IPS-18c (cell line): Measurements from ENCODE around the gene BUD13.

Experiments
- H3K4me3 ChIP-seq: 2 replicates; pipeline ENCODE4 v1.7.0; 2013; ENCODE audit warnings: low read depth, mild to moderate bottlenecking, low read length, moderate library complexity; ENCODE audit not compliant: insufficient read depth
- H3K9me3 ChIP-seq: one replicate; pipeline ENCODE4 v1.6.1; 2013; ENCODE audit warnings: mild to moderate bottlenecking, low read length, moderate library complexity; ENCODE audit not compliant: control insufficient read depth, insufficient read depth

BUD13 gene

GRCh38 chr11:116731821-116732220 lies 41.0 kb downstream of the BUD13 start:
- no peak overlapping the region for H3K4me3 ChIP-seq

GRCh38 chr11:116731097-116731761 lies 41.6 kb downstream of the BUD13 start:
- Histone ChIP-seq H3K4me3 (no peak overlapping the region; the same call in 1 of the 2 replicates), H3K9me3 (no peaks in the 10 kb centered on the region)

More at GRCh38 chr11:116731821-116732220, 41.0 kb downstream of the BUD13 start:
- H3K9me3 ChIP-seq: no peaks in the 10 kb centered on the region

- Histone ChIP-seq H3K4me3 (no peak overlapping the region), H3K9me3 (no peaks in the 10 kb centered on the region)
Observed at GRCh38 chr11:116730601-116731000, 42.2 kb downstream of the BUD13 start.

- no peak overlapping the region for H3K4me3 ChIP-seq
- no peaks in the 10 kb centered on the region for H3K9me3 ChIP-seq
Observed at GRCh38 chr11:116730241-116730561, 42.6 kb downstream of the BUD13 start.

- Histone ChIP-seq H3K9me3 (no peaks in the 10 kb centered on the region), H3K4me3 (no peak overlapping the region)
Observed at GRCh38 chr11:116729501-116730240, 43.1 kb downstream of the BUD13 start.

- no peaks in the 10 kb centered on the region for H3K9me3 ChIP-seq
Observed at GRCh38 chr11:116727990-116728389, 44.8 kb downstream of the BUD13 start.

GRCh38 chr11:116725434-116726221 lies 47.2 kb downstream of the BUD13 start:
- Histone ChIP-seq H3K9me3 (no peaks in the 10 kb centered on the region), H3K4me3 (no peak overlapping the region)

More at GRCh38 chr11:116727990-116728389, 44.8 kb downstream of the BUD13 start:
- no peak overlapping the region for H3K4me3 ChIP-seq

GRCh38 chr11:116724813-116725212 lies 48.0 kb downstream of the BUD13 start:
- no peaks in the 10 kb centered on the region for H3K9me3 ChIP-seq

GRCh38 chr11:116723511-116723910 lies 49.3 kb downstream of the BUD13 start:
- no peak overlapping the region for H3K4me3 ChIP-seq
- no peaks in the 10 kb centered on the region for H3K9me3 ChIP-seq

More at GRCh38 chr11:116724813-116725212, 48.0 kb downstream of the BUD13 start:
- H3K4me3 ChIP-seq: no peak overlapping the region

GRCh38 chr11:116721988-116722387 lies 50.8 kb downstream of the BUD13 start:
- H3K9me3 ChIP-seq: no peaks in the 10 kb centered on the region
- no peak overlapping the region for H3K4me3 ChIP-seq

GRCh38 chr11:116720895-116721294 lies 51.9 kb downstream of the BUD13 start:
- Histone ChIP-seq H3K4me3 (no peak overlapping the region), H3K9me3 (no peaks in the 10 kb centered on the region)

GRCh38 chr11:116718955-116719501 lies 53.8 kb downstream of the BUD13 start:
- Histone ChIP-seq H3K4me3 (no peak overlapping the region), H3K9me3 (no peaks in the 10 kb centered on the region)

- no peak overlapping the region for H3K4me3 ChIP-seq
- H3K9me3 ChIP-seq: no peaks in the 10 kb centered on the region
Observed at GRCh38 chr11:116716621-116717020, 56.2 kb downstream of the BUD13 start.

GRCh38 chr11:116715383-116715782 lies 57.4 kb downstream of the BUD13 start:
- H3K4me3 ChIP-seq: no peak overlapping the region
- no peaks in the 10 kb centered on the region for H3K9me3 ChIP-seq

GRCh38 chr11:116714902-116715301 lies 57.9 kb downstream of the BUD13 start:
- Histone ChIP-seq H3K9me3 (no peaks in the 10 kb centered on the region), H3K4me3 (no peak overlapping the region)

GRCh38 chr11:116712428-116712827 lies 60.4 kb downstream of the BUD13 start:
- H3K9me3 ChIP-seq: no peaks in the 10 kb centered on the region
- H3K4me3 ChIP-seq: no peak overlapping the region

GRCh38 chr11:116710762-116711161 lies 62.0 kb downstream of the BUD13 start:
- H3K9me3 ChIP-seq: no peaks in the 10 kb centered on the region

More at GRCh38 chr11:116710762-116711161, 62.0 kb downstream of the BUD13 start:
- H3K4me3 ChIP-seq: no peak overlapping the region
